OCI-LY7 (cell line): ENCODE data around the gene C10orf62. TPM values are rescaled to one million over a fixed set of nuclear protein-coding genes. Genes with fewer than 3 reads are reported as not detected.

ENCODE experiments used
- BruUV-seq: library from RNA; stranded (reverse); fragments of 400-500 nt; replicated peaks from 2 replicates; lab custom pipeline; 2021; lab: Mats Ljungman, UMichigan
- CTCF ChIA-PET: fragments of 300-600 bp; sonication (Branson Sonifier 250); formaldehyde crosslinking; loops from one replicate; lab custom pipeline; 2022; ENCODE audit warnings: antibody characterized with exemption; ENCODE audit not compliant: unreplicated experiment; lab: Charles Lee
- POLR2A ChIA-PET: fragments of 300-600 bp; sonication (Branson Sonifier 250); formaldehyde crosslinking; loops from one replicate; lab custom pipeline; 2022; ENCODE audit warnings: antibody characterized with exemption; lab: Charles Lee
- DNase-seq: peaks from one replicate; pipeline ENCODE4 v3.0.0-alpha.2; 2015; ENCODE audit warnings: low spot score
- H2AFZ ChIP-seq: fragments of 200-600 bp; sonication (generic), shearing (Covaris generic); 2 replicates; pipeline ENCODE4 v1.6.1; 2014; ENCODE audit warnings: mild to moderate bottlenecking, antibody characterized with exemption, low read length, moderate library complexity
- H3K27ac ChIP-seq: fragments of 200-600 bp; sonication (generic); 2 replicates; pipeline ENCODE4 v1.5.1; 2014; ENCODE audit warnings: mixed run types, low read depth, mild to moderate bottlenecking, moderate library complexity, low read length, inconsistent platforms; ENCODE audit not compliant: poor library complexity, severe bottlenecking
- H3K36me3 ChIP-seq: fragments of 200-600 bp; sonication (generic); 2 replicates; pipeline ENCODE4 v1.6.1; 2014; ENCODE audit warnings: mild to moderate bottlenecking, antibody characterized with exemption, low read length, moderate library complexity, mixed read lengths; ENCODE audit not compliant: insufficient read depth
- H3K4me1 ChIP-seq: fragments of 200-600 bp; sonication (generic); 2 replicates; pipeline ENCODE4 v1.5.1; 2014; ENCODE audit warnings: mild to moderate bottlenecking, low read length; ENCODE audit not compliant: insufficient read depth, poor library complexity, severe bottlenecking
- H3K4me2 ChIP-seq: fragments of 200-600 bp; sonication (generic); 2 replicates; pipeline ENCODE4 v1.6.1; 2014; ENCODE audit warnings: mild to moderate bottlenecking, low read length
- H3K4me3 ChIP-seq: fragments of 200-600 bp; sonication (generic); 2 replicates; pipeline ENCODE4 v1.5.1; 2014; ENCODE audit warnings: mild to moderate bottlenecking, low read depth, low read length; ENCODE audit not compliant: poor library complexity, severe bottlenecking
- H3K79me2 ChIP-seq: fragments of 200-600 bp; sonication (generic); 2 replicates; pipeline ENCODE4 v1.6.1; 2016; ENCODE audit warnings: low read depth, mild to moderate bottlenecking, low read length, moderate library complexity, mixed read lengths; ENCODE audit not compliant: insufficient read depth
- H3K9me2 ChIP-seq: fragments of 200-600 bp; sonication (generic); 2 replicates; pipeline ENCODE4 v1.6.1; 2016; ENCODE audit warnings: mild to moderate bottlenecking, low read length, mixed read lengths; ENCODE audit not compliant: insufficient read depth
- H3K9me3 ChIP-seq: fragments of 200-600 bp; sonication (generic); 2 replicates; pipeline ENCODE4 v1.6.1; 2014; ENCODE audit warnings: mild to moderate bottlenecking, mixed run types, low read length, mixed read lengths
- H4K20me1 ChIP-seq: fragments of 200-600 bp; sonication (generic); 2 replicates; pipeline ENCODE4 v1.6.1; 2014; ENCODE audit warnings: mild to moderate bottlenecking, antibody characterized with exemption, low read length, moderate library complexity, mixed read lengths; ENCODE audit not compliant: insufficient read depth
- EZH2phosphoT487 ChIP-seq: fragments of 200-600 bp; sonication (generic); IDR thresholded peaks from 2 replicates; pipeline ENCODE4 v1.6.1; 2018; ENCODE audit warnings: low read depth, borderline replicate concordance, mild to moderate bottlenecking, mixed run types, antibody characterized with exemption, low read length, moderate library complexity, mixed read lengths
- intact Hi-C: fragments of 100-400 bp; cut with micrococcal nuclease; formaldehyde crosslinking; loops from one replicate; pipeline ENCODE4 v1.10.0; 2022; ENCODE audit not compliant: unreplicated experiment
- total RNA-seq, 2 experiments: library from RNA; depleted of rRNA in 1 of 2; stranded (reverse); fragments of >200 nt in 1 of 2; shearing (Covaris generic) in 1 of 2; gene quantifications; 2 replicates each; pipeline ENCODE4 v1.2.3, GENCODE V29; 2014 to 2022
- TF ChIP-seq, protein P1 (sequence below): fragments of 200-600 bp; sonication (generic); conservative IDR thresholded peaks from 2 replicates; pipeline ENCODE4 v1.5.1; 2014; ENCODE audit warnings: mild to moderate bottlenecking, antibody characterized with exemption, low read length, moderate library complexity, mixed read lengths

C10orf62 gene
- total RNA-seq, 2 experiments from 2014 or later: not detected

- POLR2A ChIA-PET: interaction anchor here (0.6 kb wide), 1 partner anchor 20 kb away, joined by 5 read pairs; no protein-coding TSS in a partner anchor
These were observed 9.1 kb downstream of the C10orf62 start for GRCh38 chr10:97598407-97599271.

GRCh38 chr10:97599272-97599619, 9.7 kb downstream of the C10orf62 start:
- TF ChIP-seq EZH2phosphoT487: no peak
- TF ChIP-seq, protein P1, sequence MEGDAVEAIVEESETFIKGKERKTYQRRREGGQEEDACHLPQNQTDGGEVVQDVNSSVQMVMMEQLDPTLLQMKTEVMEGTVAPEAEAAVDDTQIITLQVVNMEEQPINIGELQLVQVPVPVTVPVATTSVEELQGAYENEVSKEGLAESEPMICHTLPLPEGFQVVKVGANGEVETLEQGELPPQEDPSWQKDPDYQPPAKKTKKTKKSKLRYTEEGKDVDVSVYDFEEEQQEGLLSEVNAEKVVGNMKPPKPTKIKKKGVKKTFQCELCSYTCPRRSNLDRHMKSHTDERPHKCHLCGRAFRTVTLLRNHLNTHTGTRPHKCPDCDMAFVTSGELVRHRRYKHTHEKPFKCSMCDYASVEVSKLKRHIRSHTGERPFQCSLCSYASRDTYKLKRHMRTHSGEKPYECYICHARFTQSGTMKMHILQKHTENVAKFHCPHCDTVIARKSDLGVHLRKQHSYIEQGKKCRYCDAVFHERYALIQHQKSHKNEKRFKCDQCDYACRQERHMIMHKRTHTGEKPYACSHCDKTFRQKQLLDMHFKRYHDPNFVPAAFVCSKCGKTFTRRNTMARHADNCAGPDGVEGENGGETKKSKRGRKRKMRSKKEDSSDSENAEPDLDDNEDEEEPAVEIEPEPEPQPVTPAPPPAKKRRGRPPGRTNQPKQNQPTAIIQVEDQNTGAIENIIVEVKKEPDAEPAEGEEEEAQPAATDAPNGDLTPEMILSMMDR: no peak
- intact Hi-C loops: no loop called here
- Histone ChIP-seq H4K20me1 (no peaks in the 10 kb centered on the region), H3K27ac (no peak overlapping the region), H3K4me2 (no peak overlapping the region), H2AFZ (no peak overlapping the region), H3K36me3 (no peaks in the 10 kb centered on the region), H3K4me3 (no peak overlapping the region), H3K9me2 (no peaks in the 10 kb centered on the region), H3K9me3 (no peaks in the 10 kb centered on the region), H3K79me2 (no peaks in the 10 kb centered on the region), H3K4me1 (no peaks in the 10 kb centered on the region)
- ChIA-PET CTCF (no interaction called here), POLR2A (no interaction called here)
- BruUV-seq: no TSS peak
- DNase-seq: no peak

More at GRCh38 chr10:97598407-97599271, 9.1 kb downstream of the C10orf62 start:
- Histone ChIP-seq H3K9me3 (no peaks in the 10 kb centered on the region), H3K79me2 (no peaks in the 10 kb centered on the region), H3K36me3 (no peaks in the 10 kb centered on the region), H3K27ac (no peak overlapping the region), H3K4me2 (no peak overlapping the region), H3K4me1 (no peaks in the 10 kb centered on the region), H2AFZ (no peak overlapping the region), H3K4me3 (no peak overlapping the region), H3K9me2 (no peaks in the 10 kb centered on the region), H4K20me1 (no peaks in the 10 kb centered on the region)
- no peak for TF ChIP-seq EZH2phosphoT487
- TF ChIP-seq, protein P1: no peak
- intact Hi-C loops: no loop called here
- no TSS peak for BruUV-seq
- CTCF ChIA-PET: no interaction called here
- DNase-seq: no peak

DNA sequence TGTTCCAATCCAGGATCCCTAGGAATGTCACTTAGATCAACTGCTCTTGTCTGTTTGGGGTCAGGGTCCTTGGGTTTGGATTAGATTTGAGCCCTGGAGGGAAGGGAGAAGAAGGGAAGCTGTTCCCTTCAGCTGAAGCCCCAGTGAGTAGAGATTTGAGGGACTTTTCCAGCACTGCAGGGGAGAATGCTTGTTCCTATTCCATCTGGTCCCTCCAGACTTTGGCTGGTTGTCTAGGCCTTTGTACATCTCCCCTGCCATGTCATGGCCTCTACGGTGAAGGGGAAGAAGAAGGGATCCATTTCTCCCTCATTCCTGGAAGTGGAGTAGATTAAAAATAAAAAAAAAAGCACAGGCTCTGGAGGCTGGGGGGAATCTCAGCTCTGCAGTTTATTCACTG, 11.1 kb downstream of the C10orf62 start:
- no peaks in the 10 kb centered on the region for H3K9me3 ChIP-seq
- ChIA-PET POLR2A (no interaction called here), CTCF (no interaction called here)
- no TSS peak for BruUV-seq
- H3K4me3 ChIP-seq: no peak overlapping the region
- no peak overlapping the region for H2AFZ ChIP-seq
- TF ChIP-seq, protein P1: no peak
- no peak for TF ChIP-seq EZH2phosphoT487
- no peak for DNase-seq
- no peaks in the 10 kb centered on the region for H3K4me1 ChIP-seq
- H4K20me1 ChIP-seq: no peaks in the 10 kb centered on the region
- H3K36me3 ChIP-seq: no peaks in the 10 kb centered on the region
- intact Hi-C loops: no loop called here
- H3K4me2 ChIP-seq: no peak overlapping the region
- H3K79me2 ChIP-seq: no peaks in the 10 kb centered on the region
- H3K27ac ChIP-seq: no peak overlapping the region
- no peaks in the 10 kb centered on the region for H3K9me2 ChIP-seq
